DOHH2 (cell line): ENCODE data around the gene FAM81A.

Experiments used
- CTCF ChIP-seq: fragments of 200-600 bp; sonication (generic); IDR thresholded peaks from one replicate; pipeline ENCODE4 v1.5.1; 2014; ENCODE audit warnings: antibody characterized with exemption, mild to moderate bottlenecking, low read depth, low read length; ENCODE audit not compliant: poor library complexity, severe bottlenecking
- EZH2phosphoT487 ChIP-seq: fragments of 200-600 bp; sonication (generic); IDR thresholded peaks from 2 replicates; pipeline ENCODE4 v1.6.1; 2017; ENCODE audit warnings: borderline replicate concordance, mild to moderate bottlenecking, antibody characterized with exemption, low read length, moderate library complexity, mixed read lengths

GRCh38 chr15:59543721-59544547, 105.9 kb downstream of the FAM81A start:
- no peak for TF ChIP-seq EZH2phosphoT487
- TF ChIP-seq CTCF, result no peak
